ENCODE measurements around the gene HLF.

DNA sequence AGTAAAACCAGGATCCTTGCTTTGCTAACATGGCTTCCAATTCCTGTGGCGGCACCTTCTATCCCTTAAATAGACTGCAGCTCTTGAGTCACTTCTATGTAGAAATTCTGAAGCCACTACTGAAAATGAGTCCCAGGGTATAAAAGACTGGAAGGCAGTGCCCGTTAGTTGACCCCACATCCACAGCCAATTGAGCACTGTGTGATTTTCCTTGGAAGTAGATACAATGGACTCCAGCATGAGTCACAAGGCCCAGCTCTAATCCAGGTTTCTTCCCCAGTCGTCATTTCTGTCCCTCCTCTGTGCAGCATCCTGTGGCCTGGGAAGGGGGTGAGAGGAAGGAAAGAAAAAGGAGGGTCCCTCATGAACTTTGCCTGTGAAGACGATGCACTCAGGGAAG, 69.5 kb downstream of the HLF start:
- TF ChIP-seq, protein P1, sequence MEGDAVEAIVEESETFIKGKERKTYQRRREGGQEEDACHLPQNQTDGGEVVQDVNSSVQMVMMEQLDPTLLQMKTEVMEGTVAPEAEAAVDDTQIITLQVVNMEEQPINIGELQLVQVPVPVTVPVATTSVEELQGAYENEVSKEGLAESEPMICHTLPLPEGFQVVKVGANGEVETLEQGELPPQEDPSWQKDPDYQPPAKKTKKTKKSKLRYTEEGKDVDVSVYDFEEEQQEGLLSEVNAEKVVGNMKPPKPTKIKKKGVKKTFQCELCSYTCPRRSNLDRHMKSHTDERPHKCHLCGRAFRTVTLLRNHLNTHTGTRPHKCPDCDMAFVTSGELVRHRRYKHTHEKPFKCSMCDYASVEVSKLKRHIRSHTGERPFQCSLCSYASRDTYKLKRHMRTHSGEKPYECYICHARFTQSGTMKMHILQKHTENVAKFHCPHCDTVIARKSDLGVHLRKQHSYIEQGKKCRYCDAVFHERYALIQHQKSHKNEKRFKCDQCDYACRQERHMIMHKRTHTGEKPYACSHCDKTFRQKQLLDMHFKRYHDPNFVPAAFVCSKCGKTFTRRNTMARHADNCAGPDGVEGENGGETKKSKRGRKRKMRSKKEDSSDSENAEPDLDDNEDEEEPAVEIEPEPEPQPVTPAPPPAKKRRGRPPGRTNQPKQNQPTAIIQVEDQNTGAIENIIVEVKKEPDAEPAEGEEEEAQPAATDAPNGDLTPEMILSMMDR (IDR thresholded peaks at IDR 0.05): no peak
- TF ChIP-seq POLR2A (IDR thresholded peaks at IDR 0.05) (no peak), EP300 (IDR thresholded peaks at IDR 0.05) (no peak)

All from ovary (tissue), 3 donors.